Suprapubic skin (tissue), 4 donors: ENCODE data around the gene HTD2. TPM values are rescaled to one million over a fixed set of nuclear protein-coding genes. Genes with fewer than 3 reads are reported as not detected.

ENCODE experiments used
- DNase-seq, 2 donors: peaks; one replicate each; pipeline ENCODE4 v3.0.0-alpha.2; 2019; ENCODE audit warnings: low spot score in 2 of 2
- H3K27ac ChIP-seq: fragments of 200-600 bp; sonication (generic); one replicate; pipeline ENCODE4 v1.5.1; 2019
- H3K27me3 ChIP-seq: fragments of 200-600 bp; sonication (generic); one replicate; pipeline ENCODE4 v1.5.1; 2019
- H3K36me3 ChIP-seq: fragments of 200-600 bp; sonication (generic); one replicate; pipeline ENCODE4 v1.5.1; 2019
- H3K4me1 ChIP-seq: fragments of 200-600 bp; sonication (generic); one replicate; pipeline ENCODE4 v1.5.1; 2019
- H3K4me3 ChIP-seq: fragments of 200-600 bp; sonication (generic); one replicate; pipeline ENCODE4 v1.5.1; 2019; ENCODE audit warnings: mild to moderate bottlenecking
- H3K9me3 ChIP-seq: fragments of 200-600 bp; sonication (generic); one replicate; pipeline ENCODE4 v1.5.1; 2019
- EP300 ChIP-seq: sonication (generic); formaldehyde crosslinking; IDR thresholded peaks from one replicate; pipeline ENCODE4 v1.6.1; 2017; ENCODE audit warnings: antibody characterized with exemption
- POLR2A ChIP-seq, 2 donors: fragments of 450-650 bp; IDR thresholded peaks; one replicate each; pipeline ENCODE4 v1.6.1; 2017; ENCODE audit warnings: antibody characterized with exemption in 2 of 2, mild to moderate bottlenecking in 2 of 2, moderate library complexity in 2 of 2
- POLR2AphosphoS5 ChIP-seq, 3 donors: sonication (generic); formaldehyde crosslinking; IDR thresholded peaks; one replicate each; pipeline ENCODE4 v1.6.1; 2017; ENCODE audit warnings: antibody characterized with exemption in 3 of 3
- WGBS: methylation state at CpG from one replicate; pipeline ENCODE4 v1.1.5; 2018; 5-methylcytosine and 5-hydroxymethylcytosine counted together
- total RNA-seq, 4 donors: library from RNA; depleted of rRNA; stranded (reverse); fragments of >200 nt; gene quantifications; one replicate each; pipeline ENCODE4 v1.1.0, GENCODE V29; 2016
- TF ChIP-seq, protein P1 (sequence below), 2 donors: fragments of 200-600 bp in 1 of 2; fragments of 450-650 bp in 1 of 2; sonication (generic) in 1 of 2; IDR thresholded peaks; one replicate each; pipeline ENCODE4 v1.5.1; 2016 to 2019; ENCODE audit warnings: antibody characterized with exemption in 2 of 2, mild to moderate bottlenecking in 1 of 2, moderate library complexity in 1 of 2

The HTD2 gene
- total RNA-seq, 4 donors from 2014 or later, result 10.9 to 14.4 (median 12.8) TPM

DNA sequence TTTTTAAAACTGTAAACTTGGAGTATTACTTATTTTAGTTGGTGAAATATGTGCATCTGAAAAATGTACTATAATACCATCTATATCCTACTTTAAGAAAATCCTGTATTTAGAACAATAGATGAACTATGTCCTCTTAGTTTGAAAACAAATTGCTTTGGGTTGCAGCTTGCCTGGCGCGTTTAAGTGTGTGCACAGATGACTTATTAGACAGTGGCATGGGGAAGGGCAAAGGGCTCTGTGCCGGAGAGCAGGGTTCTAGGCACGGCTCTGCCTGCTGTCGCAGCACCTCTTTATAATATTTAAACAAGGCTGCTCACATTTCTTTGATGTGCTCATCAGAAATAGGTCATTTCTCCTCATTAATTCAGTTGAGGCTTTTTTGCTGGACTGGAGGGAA lies 36.4 kb downstream of the HTD2 start:
- Histone ChIP-seq H3K27ac (no peak overlapping the region), H3K36me3 (peaks cover 3% of the 10 kb centered on the region), H3K4me1 (peaks cover 7% of the 10 kb centered on the region), H3K4me3 (no peak overlapping the region), H3K27me3 (no peaks in the 10 kb centered on the region), H3K9me3 (no peaks in the 10 kb centered on the region)
- WGBS, result 81% methylated on average over 5 of the region's 5 CpGs
- no peak for TF ChIP-seq POLR2AphosphoS5 (IDR thresholded peaks at IDR 0.05)
- TF ChIP-seq POLR2A (IDR thresholded peaks at IDR 0.05), result no peak
- TF ChIP-seq EP300, result no peak
- TF ChIP-seq, protein P1, sequence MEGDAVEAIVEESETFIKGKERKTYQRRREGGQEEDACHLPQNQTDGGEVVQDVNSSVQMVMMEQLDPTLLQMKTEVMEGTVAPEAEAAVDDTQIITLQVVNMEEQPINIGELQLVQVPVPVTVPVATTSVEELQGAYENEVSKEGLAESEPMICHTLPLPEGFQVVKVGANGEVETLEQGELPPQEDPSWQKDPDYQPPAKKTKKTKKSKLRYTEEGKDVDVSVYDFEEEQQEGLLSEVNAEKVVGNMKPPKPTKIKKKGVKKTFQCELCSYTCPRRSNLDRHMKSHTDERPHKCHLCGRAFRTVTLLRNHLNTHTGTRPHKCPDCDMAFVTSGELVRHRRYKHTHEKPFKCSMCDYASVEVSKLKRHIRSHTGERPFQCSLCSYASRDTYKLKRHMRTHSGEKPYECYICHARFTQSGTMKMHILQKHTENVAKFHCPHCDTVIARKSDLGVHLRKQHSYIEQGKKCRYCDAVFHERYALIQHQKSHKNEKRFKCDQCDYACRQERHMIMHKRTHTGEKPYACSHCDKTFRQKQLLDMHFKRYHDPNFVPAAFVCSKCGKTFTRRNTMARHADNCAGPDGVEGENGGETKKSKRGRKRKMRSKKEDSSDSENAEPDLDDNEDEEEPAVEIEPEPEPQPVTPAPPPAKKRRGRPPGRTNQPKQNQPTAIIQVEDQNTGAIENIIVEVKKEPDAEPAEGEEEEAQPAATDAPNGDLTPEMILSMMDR (IDR thresholded peaks at IDR 0.05), result no peak
- no peak for DNase-seq

DNA sequence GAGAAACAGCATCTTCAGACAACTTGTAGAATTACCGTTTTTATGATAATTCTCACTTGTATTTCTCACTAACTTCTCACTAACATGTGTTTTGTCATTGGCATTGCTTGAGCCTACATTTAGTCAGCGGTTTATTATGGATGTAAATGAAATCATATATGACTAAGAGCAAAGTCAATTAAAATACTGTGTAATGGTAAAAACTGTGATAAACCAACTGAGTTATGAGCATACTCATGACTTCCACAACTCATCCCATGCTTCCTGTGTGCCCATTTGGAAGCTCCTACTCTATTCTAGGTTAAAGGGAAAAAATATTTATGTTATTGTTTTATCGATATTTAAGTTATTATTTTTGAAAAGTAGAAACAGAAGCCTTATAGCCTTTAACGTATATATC lies 39.1 kb downstream of the HTD2 start:
- Histone ChIP-seq H3K4me1 (peaks cover 20% of the 10 kb centered on the region), H3K4me3 (no peak overlapping the region), H3K27ac (no peak overlapping the region), H3K9me3 (no peaks in the 10 kb centered on the region), H3K36me3 (no peaks in the 10 kb centered on the region), H3K27me3 (no peaks in the 10 kb centered on the region)
- no peak for TF ChIP-seq POLR2A (IDR thresholded peaks at IDR 0.05)
- TF ChIP-seq EP300, result no peak
- TF ChIP-seq POLR2AphosphoS5 (IDR thresholded peaks at IDR 0.05), result no peak
- TF ChIP-seq, protein P1 (IDR thresholded peaks at IDR 0.05), result no peak
- WGBS, result 94% methylated on average over 4 of the region's 4 CpGs
- no peak for DNase-seq

DNA sequence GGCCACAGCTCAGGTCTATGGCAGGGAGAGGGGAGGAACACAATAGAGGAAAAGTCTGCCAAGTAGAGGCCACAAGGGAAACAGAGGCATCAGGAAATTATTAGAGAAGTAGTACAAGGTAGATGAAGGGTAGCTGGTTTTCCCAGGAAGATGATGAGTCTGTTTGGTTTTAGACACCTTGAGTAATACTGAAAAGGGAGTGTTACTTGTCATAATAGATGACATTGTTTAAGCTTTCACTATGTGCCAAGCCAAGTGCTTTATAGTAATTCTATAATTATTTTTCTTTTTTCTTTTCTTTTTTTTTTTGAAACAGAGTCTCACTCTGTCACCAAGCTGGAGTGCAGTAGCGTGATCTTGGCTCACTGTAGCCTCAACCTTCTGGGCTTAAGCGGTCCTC lies 40.0 kb downstream of the HTD2 start:
- peaks cover 24% of the 10 kb centered on the region for H3K4me1 ChIP-seq
- TF ChIP-seq POLR2AphosphoS5 (IDR thresholded peaks at IDR 0.05) (no peak), POLR2A (IDR thresholded peaks at IDR 0.05) (no peak), EP300 (no peak)
- TF ChIP-seq, protein P1 (IDR thresholded peaks at IDR 0.05), result no peak
- no peaks in the 10 kb centered on the region for H3K9me3 ChIP-seq
- 41% methylated on average over 2 of the region's 2 CpGs for WGBS
- no peaks in the 10 kb centered on the region for H3K27me3 ChIP-seq
- no peak overlapping the region for H3K27ac ChIP-seq
- DNase-seq, result no peak
- no peak overlapping the region for H3K4me3 ChIP-seq
- no peaks in the 10 kb centered on the region for H3K36me3 ChIP-seq

- H3K4me1 ChIP-seq, result peaks cover 27% of the 10 kb centered on the region
- TF ChIP-seq, protein P1 (IDR thresholded peaks at IDR 0.05), result no peak
- no peak for TF ChIP-seq POLR2A (IDR thresholded peaks at IDR 0.05)
- H3K9me3 ChIP-seq, result no peaks in the 10 kb centered on the region
- WGBS, result 96% methylated on average over 7 of the region's 7 CpGs
- no peaks in the 10 kb centered on the region for H3K36me3 ChIP-seq
- no peak overlapping the region for H3K4me3 ChIP-seq
- H3K27me3 ChIP-seq, result no peaks in the 10 kb centered on the region
- no peak overlapping the region for H3K27ac ChIP-seq
- no peak for DNase-seq
Observed at GRCh38 chr3:58347984-58348383, 41.7 kb downstream of the HTD2 start.

- no peak for TF ChIP-seq EP300
- TF ChIP-seq POLR2A (IDR thresholded peaks at IDR 0.05), result no peak
- no peak for TF ChIP-seq POLR2AphosphoS5 (IDR thresholded peaks at IDR 0.05)
- TF ChIP-seq, protein P1 (IDR thresholded peaks at IDR 0.05), result no peak
- no peaks in the 10 kb centered on the region for H3K27me3 ChIP-seq
- no peaks in the 10 kb centered on the region for H3K9me3 ChIP-seq
- H3K4me1 ChIP-seq, result peaks cover 27% of the 10 kb centered on the region
- H3K27ac ChIP-seq, result peak overlapping the region; percentile 5
- WGBS, result 78% methylated on average over 7 of the region's 7 CpGs
- no peak overlapping the region for H3K4me3 ChIP-seq
- no peak for DNase-seq
- H3K36me3 ChIP-seq, result no peaks in the 10 kb centered on the region
Observed at GRCh38 chr3:58349792-58350626, 43.7 kb downstream of the HTD2 start.
